ENCODE measurements around the gene TMEM164.

The TMEM164 gene

GRCh38 chrX:110044346-110045249 lies 41.7 kb downstream of the TMEM164 start:
- Histone ChIP-seq H3K27ac (replicated peaks) (no peak overlapping the region), H3K27me3 (ENCODE audit: insufficient read depth, poor library complexity, severe bottlenecking) (peaks cover 3% of the 10 kb centered on the region), H3K4me3 (replicated peaks; ENCODE audit: insufficient read depth, low read length) (no peak overlapping the region)
- TF ChIP-seq CTCF (IDR thresholded peaks at IDR 0.05; ENCODE audit: insufficient read depth, low read length) (no peak), REST (IDR thresholded peaks at IDR 0.05; ENCODE audit: insufficient replicate concordance, low read depth) (no peak), GABPA (IDR thresholded peaks at IDR 0.05; ENCODE audit: low read depth) (no peak), POLR2AphosphoS5 (IDR thresholded peaks at IDR 0.05; ENCODE audit: low read depth) (no peak)
- no peak for DNase-seq (ENCODE audit: low read depth in 1 of 2, low spot score in 1 of 2)

GRCh38 chrX:110045421-110045820 lies 42.5 kb downstream of the TMEM164 start:
- H3K27ac ChIP-seq (replicated peaks) = no peak overlapping the region
- H3K27me3 ChIP-seq (ENCODE audit: insufficient read depth, poor library complexity, severe bottlenecking) = peaks cover 3% of the 10 kb centered on the region
- TF ChIP-seq CTCF (IDR thresholded peaks at IDR 0.05; ENCODE audit: insufficient read depth, low read length) (no peak), REST (IDR thresholded peaks at IDR 0.05; ENCODE audit: insufficient replicate concordance, low read depth) (no peak), SPI1 (IDR thresholded peaks at IDR 0.05; ENCODE audit: borderline replicate concordance, low read depth) (no peak), POLR2AphosphoS5 (IDR thresholded peaks at IDR 0.05; ENCODE audit: low read depth) (no peak), GABPA (IDR thresholded peaks at IDR 0.05; ENCODE audit: low read depth) (no peak)
- DNase-seq (ENCODE audit: low read depth in 1 of 2, low spot score in 1 of 2) = no peak
- no peak overlapping the region for H3K4me3 ChIP-seq (replicated peaks; ENCODE audit: insufficient read depth, low read length)

GRCh38 chrX:110046001-110046400 lies 43.1 kb downstream of the TMEM164 start:
- Histone ChIP-seq H3K27ac (replicated peaks) (no peak overlapping the region), H3K27me3 (ENCODE audit: insufficient read depth, poor library complexity, severe bottlenecking) (no peaks in the 10 kb centered on the region), H3K4me3 (replicated peaks; ENCODE audit: insufficient read depth, low read length) (no peak overlapping the region)
- no peak for DNase-seq (ENCODE audit: low read depth in 1 of 2, low spot score in 1 of 2)
- TF ChIP-seq SPI1 (IDR thresholded peaks at IDR 0.05; ENCODE audit: borderline replicate concordance, low read depth) (no peak), GABPA (IDR thresholded peaks at IDR 0.05; ENCODE audit: low read depth) (no peak), POLR2AphosphoS5 (IDR thresholded peaks at IDR 0.05; ENCODE audit: low read depth) (no peak), REST (IDR thresholded peaks at IDR 0.05; ENCODE audit: insufficient replicate concordance, low read depth) (no peak), CTCF (IDR thresholded peaks at IDR 0.05; ENCODE audit: insufficient read depth, low read length) (no peak)
